Activated naive CD8-positive, alpha-beta T cell treated with anti-CD3 and anti-CD28 coated beads, Interleukin-2, amount 10 ng/mL, durations not matched to agents 7 days and 5 days (primary cell): ENCODE data around the gene KDM5C. TPM values are rescaled to one million over a fixed set of nuclear protein-coding genes. Genes with fewer than 3 reads are reported as not detected.
A peak's percentile ranks its signal among the peaks of the same experiment; 100 is the strongest.

ENCODE experiments used
- ATAC-seq: fragments of 150-1000 bp; cut with Tn5 transposase; one replicate; pipeline ENCODE4 v1.10.0; 2021; ENCODE audit warnings: low read depth, moderate library complexity
- POLR2A ChIA-PET: fragments of 350-600 bp; sonication (Branson Sonifier 250); formaldehyde crosslinking; loops from one replicate; lab custom pipeline; 2021; ENCODE audit warnings: antibody characterized with exemption; lab: Charles Lee
- DNase-seq: peaks from one replicate; pipeline ENCODE4 v3.0.0; 2021
- H3K27ac Mint-ChIP-seq: one replicate; pipeline ENCODE4 v1.8.0; 2022; ENCODE audit warnings: mild to moderate bottlenecking, mixed read lengths
- H3K27me3 Mint-ChIP-seq: one replicate; pipeline ENCODE4 v1.8.0; 2022; ENCODE audit warnings: mild to moderate bottlenecking, moderate library complexity, mixed read lengths
- H3K36me3 Mint-ChIP-seq: one replicate; pipeline ENCODE4 v1.8.0; 2021; ENCODE audit warnings: mild to moderate bottlenecking, mixed read lengths
- H3K4me1 Mint-ChIP-seq: one replicate; pipeline ENCODE4 v1.8.0; 2021; ENCODE audit warnings: mixed read lengths
- H3K4me3 Mint-ChIP-seq: one replicate; pipeline ENCODE4 v1.8.0; 2022; ENCODE audit warnings: mild to moderate bottlenecking, moderate library complexity, mixed read lengths
- H3K9me3 Mint-ChIP-seq: one replicate; pipeline ENCODE4 v1.8.0; 2021; ENCODE audit warnings: mixed read lengths
- total RNA-seq, 2 experiments: library from RNA; stranded (reverse); gene quantifications; one replicate each; pipeline ENCODE4 v1.2.3, GENCODE V29; 2021

Gene KDM5C
- total RNA-seq, 2 experiments from 2014 or later, result 97.8 to 108 TPM

- ATAC-seq, result no peak
- no peak overlapping the region for H3K4me3 Mint-ChIP-seq
- H3K27me3 Mint-ChIP-seq, result peaks cover 5% of the 10 kb centered on the region
- no peak for DNase-seq
- H3K27ac Mint-ChIP-seq, result no peak overlapping the region
- POLR2A ChIA-PET, result no interaction called here
- no peaks in the 10 kb centered on the region for H3K36me3 Mint-ChIP-seq
- H3K4me1 Mint-ChIP-seq, result no peaks in the 10 kb centered on the region
- H3K9me3 Mint-ChIP-seq, result no peaks in the 10 kb centered on the region
Measured at GRCh38 chrX:53242310-53242709, 17.3 kb upstream of the KDM5C start.

- H3K4me1 Mint-ChIP-seq, result no peaks in the 10 kb centered on the region
- DNase-seq (no peak), ATAC-seq (no peak)
- no peak overlapping the region for H3K4me3 Mint-ChIP-seq
- H3K27me3 Mint-ChIP-seq, result peaks cover 7% of the 10 kb centered on the region
- no peaks in the 10 kb centered on the region for H3K9me3 Mint-ChIP-seq
- POLR2A ChIA-PET, result no interaction called here
- H3K36me3 Mint-ChIP-seq, result no peaks in the 10 kb centered on the region
- no peak overlapping the region for H3K27ac Mint-ChIP-seq
Measured at GRCh38 chrX:53241558-53241957, 16.6 kb upstream of the KDM5C start.

GRCh38 chrX:53239474-53239873 is 14.5 kb upstream of the KDM5C start:
- no peaks in the 10 kb centered on the region for H3K9me3 Mint-ChIP-seq
- H3K4me3 Mint-ChIP-seq, result no peak overlapping the region
- POLR2A ChIA-PET, result interaction anchor here (1.2 kb wide), 1 partner anchor 14 kb away, joined by 4 read pairs; no protein-coding TSS in a partner anchor
- no peaks in the 10 kb centered on the region for H3K36me3 Mint-ChIP-seq
- ATAC-seq (peak; percentile 36), DNase-seq (no peak)
- H3K27ac Mint-ChIP-seq, result no peak overlapping the region
- H3K4me1 Mint-ChIP-seq, result no peaks in the 10 kb centered on the region
- H3K27me3 Mint-ChIP-seq, result peaks cover 3% of the 10 kb centered on the region

GRCh38 chrX:53237056-53237455 is 12.0 kb upstream of the KDM5C start:
- ATAC-seq (no peak), DNase-seq (no peak)
- Mint-ChIP-seq H3K36me3 (no peaks in the 10 kb centered on the region), H3K4me3 (no peak overlapping the region), H3K27ac (no peak overlapping the region), H3K27me3 (peaks cover 3% of the 10 kb centered on the region), H3K9me3 (no peaks in the 10 kb centered on the region), H3K4me1 (no peaks in the 10 kb centered on the region)
- POLR2A ChIA-PET, result interaction anchor here (1.0 kb wide), 1 partner anchor 11 kb away, joined by 3 read pairs; no protein-coding TSS in a partner anchor

GRCh38 chrX:53236025-53236679 is 11.1 kb upstream of the KDM5C start:
- DNase-seq (no peak), ATAC-seq (no peak)
- Mint-ChIP-seq H3K27me3 (peaks cover 3% of the 10 kb centered on the region), H3K36me3 (no peaks in the 10 kb centered on the region), H3K4me3 (no peak overlapping the region), H3K9me3 (no peaks in the 10 kb centered on the region), H3K4me1 (no peaks in the 10 kb centered on the region), H3K27ac (no peak overlapping the region)
- POLR2A ChIA-PET, result no interaction called here

GRCh38 chrX:53235566-53235965 is 10.6 kb upstream of the KDM5C start:
- POLR2A ChIA-PET, result no interaction called here
- Mint-ChIP-seq H3K36me3 (no peaks in the 10 kb centered on the region), H3K4me3 (no peak overlapping the region), H3K9me3 (no peaks in the 10 kb centered on the region), H3K27me3 (peaks cover 6% of the 10 kb centered on the region), H3K27ac (no peak overlapping the region), H3K4me1 (no peaks in the 10 kb centered on the region)
- no peak for DNase-seq
- no peak for ATAC-seq

- Mint-ChIP-seq H3K36me3 (no peaks in the 10 kb centered on the region), H3K4me3 (no peak overlapping the region), H3K4me1 (no peaks in the 10 kb centered on the region), H3K27me3 (peaks cover 6% of the 10 kb centered on the region), H3K9me3 (no peaks in the 10 kb centered on the region), H3K27ac (no peak overlapping the region)
- ATAC-seq, result no peak
- DNase-seq, result no peak
- POLR2A ChIA-PET, result no interaction called here
Measured at GRCh38 chrX:53234484-53234883, 9.5 kb upstream of the KDM5C start.

- no peak overlapping the region for H3K4me3 Mint-ChIP-seq
- POLR2A ChIA-PET, result no interaction called here
- DNase-seq (no peak), ATAC-seq (no peak)
- no peaks in the 10 kb centered on the region for H3K4me1 Mint-ChIP-seq
- no peaks in the 10 kb centered on the region for H3K36me3 Mint-ChIP-seq
- no peak overlapping the region for H3K27ac Mint-ChIP-seq
- peaks cover 10% of the 10 kb centered on the region for H3K27me3 Mint-ChIP-seq
- no peaks in the 10 kb centered on the region for H3K9me3 Mint-ChIP-seq
Measured at GRCh38 chrX:53233536-53233935, 8.5 kb upstream of the KDM5C start.

GRCh38 chrX:53230116-53230515 is 5.1 kb upstream of the KDM5C start:
- no peaks in the 10 kb centered on the region for H3K9me3 Mint-ChIP-seq
- no peaks in the 10 kb centered on the region for H3K36me3 Mint-ChIP-seq
- H3K4me1 Mint-ChIP-seq, result peaks cover 9% of the 10 kb centered on the region
- H3K27me3 Mint-ChIP-seq, result peaks cover 8% of the 10 kb centered on the region
- no peak overlapping the region for H3K4me3 Mint-ChIP-seq
- ATAC-seq (no peak), DNase-seq (no peak)
- POLR2A ChIA-PET, result no interaction called here
- no peak overlapping the region for H3K27ac Mint-ChIP-seq

- Mint-ChIP-seq H3K4me1 (peaks cover 21% of the 10 kb centered on the region), H3K36me3 (peaks cover 7% of the 10 kb centered on the region), H3K27me3 (peaks cover 8% of the 10 kb centered on the region), H3K4me3 (peak overlapping the region; percentile 17), H3K9me3 (no peaks in the 10 kb centered on the region), H3K27ac (peak overlapping the region; percentile 69)
- DNase-seq, result no peak
- POLR2A ChIA-PET, result no interaction called here
- no peak for ATAC-seq
Measured at GRCh38 chrX:53227224-53227765, 2.3 kb upstream of the KDM5C start.

GRCh38 chrX:53223955-53224859 is 800 bp downstream of the KDM5C start:
- Mint-ChIP-seq H3K27ac (peak overlapping the region; percentile 98), H3K27me3 (peaks cover 4% of the 10 kb centered on the region), H3K36me3 (peaks cover 7% of the 10 kb centered on the region), H3K4me1 (peaks cover 27% of the 10 kb centered on the region), H3K4me3 (peak overlapping the region; percentile 97), H3K9me3 (no peaks in the 10 kb centered on the region)
- DNase-seq (no peak), ATAC-seq (no peak)
- POLR2A ChIA-PET, result interaction anchor here (1.1 to 2.3 kb wide), 5 partner anchors 23 to 198 kb away, joined by 3 to 8 read pairs (median 3); partner anchors contain the start of genes RIBC1 and SMC1A

GRCh38 chrX:53223068-53223693 is 1.8 kb downstream of the KDM5C start:
- H3K36me3 Mint-ChIP-seq, result peaks cover 7% of the 10 kb centered on the region
- peak overlapping the region; percentile 98 for H3K27ac Mint-ChIP-seq
- H3K4me3 Mint-ChIP-seq, result peak overlapping the region; percentile 97
- ATAC-seq, result no peak
- peaks cover 27% of the 10 kb centered on the region for H3K4me1 Mint-ChIP-seq
- no peak for DNase-seq
- H3K9me3 Mint-ChIP-seq, result no peaks in the 10 kb centered on the region
- H3K27me3 Mint-ChIP-seq, result no peaks in the 10 kb centered on the region
- POLR2A ChIA-PET, result interaction anchor here (1.9 to 2.3 kb wide), 2 partner anchors 64 to 199 kb away, joined by 5 to 8 read pairs; partner anchors contain the start of genes RIBC1 and SMC1A

GRCh38 chrX:53211391-53211978 is 13.5 kb downstream of the KDM5C start:
- Mint-ChIP-seq H3K36me3 (peaks cover 11% of the 10 kb centered on the region), H3K27me3 (no peaks in the 10 kb centered on the region), H3K27ac (no peak overlapping the region), H3K4me3 (no peak overlapping the region), H3K9me3 (no peaks in the 10 kb centered on the region), H3K4me1 (no peaks in the 10 kb centered on the region)
- DNase-seq (no peak), ATAC-seq (no peak)
- POLR2A ChIA-PET, result no interaction called here
